Measurements from ENCODE around the gene CRYBG2.
"Not testable (repeated sequence)": the region's sequence is repeated elsewhere in the genome, so short reads cannot be mapped to it uniquely, and the experiment has no call there.

Gene CRYBG2

GRCh38 chr1:26295194-26296138, 58.5 kb downstream of the CRYBG2 start:
- no peak for DNase-seq

- DNase-seq = no peak
Measured at GRCh38 chr1:26293911-26294463, 59.9 kb downstream of the CRYBG2 start.

- DNase-seq = not testable (repeated sequence)
Measured at GRCh38 chr1:26292735-26293134, 61.2 kb downstream of the CRYBG2 start.

GRCh38 chr1:26291939-26292338, 62.0 kb downstream of the CRYBG2 start:
- DNase-seq = no peak

GRCh38 chr1:26291433-26291832, 62.5 kb downstream of the CRYBG2 start:
- no peak for DNase-seq

- DNase-seq = no peak
Measured at GRCh38 chr1:26290882-26291261, 63.1 kb downstream of the CRYBG2 start.

GRCh38 chr1:26290122-26290881, 63.6 kb downstream of the CRYBG2 start:
- no peak for DNase-seq

GRCh38 chr1:26289158-26290059, 64.5 kb downstream of the CRYBG2 start:
- DNase-seq = peak in 30 of 58 donors; percentile 14 to 75 (median 38)

GRCh38 chr1:26288311-26288941, 65.5 kb downstream of the CRYBG2 start:
- DNase-seq = peak in 1 of 58 donors; percentile 30

- no peak for DNase-seq
Measured at GRCh38 chr1:26287811-26288210, 66.1 kb downstream of the CRYBG2 start.

GRCh38 chr1:26287033-26287711, 66.8 kb downstream of the CRYBG2 start:
- no peak for DNase-seq

GRCh38 chr1:26286064-26286416, 67.9 kb downstream of the CRYBG2 start:
- DNase-seq = no peak

- no peak for DNase-seq
Measured at GRCh38 chr1:26285366-26286063, 68.4 kb downstream of the CRYBG2 start.

- DNase-seq = peak in 23 of 58 donors; percentile 7 to 68 (median 27)
Measured at GRCh38 chr1:26284597-26285347, 69.2 kb downstream of the CRYBG2 start.

- no peak for DNase-seq
Measured at GRCh38 chr1:26283871-26284596, 69.9 kb downstream of the CRYBG2 start.

- no peak for DNase-seq
Measured at GRCh38 chr1:26283279-26283853, 70.6 kb downstream of the CRYBG2 start.

- DNase-seq = no peak
Measured at GRCh38 chr1:26282401-26282918, 71.5 kb downstream of the CRYBG2 start.

Measured in anterior cingulate cortex (tissue), 58 donors.